ENCODE results near the gene CYP3A5.
"Not testable (repeated sequence)": the region's sequence is repeated elsewhere in the genome, so short reads cannot be mapped to it uniquely, and the experiment has no call there.

CYP3A5 gene

GRCh38 chr7:99685129-99685758 is 5.4 kb upstream of the CYP3A5 start:
- DNase-seq: no peak

- no peak for DNase-seq
Observed at GRCh38 chr7:99679032-99679399, 780 bp downstream of the CYP3A5 start.

- no peak for DNase-seq
Observed at GRCh38 chr7:99677648-99678045, 2.1 kb downstream of the CYP3A5 start.

GRCh38 chr7:99677013-99677647 is 2.7 kb downstream of the CYP3A5 start:
- no peak for DNase-seq

- no peak for DNase-seq
Observed at GRCh38 chr7:99674995-99675742, 4.6 kb downstream of the CYP3A5 start.

- no peak for DNase-seq
Observed at GRCh38 chr7:99672573-99672972, 7.2 kb downstream of the CYP3A5 start.

- DNase-seq: no peak
Observed at GRCh38 chr7:99669782-99670181, 10.0 kb downstream of the CYP3A5 start.

GRCh38 chr7:99668541-99668940 is 11.3 kb downstream of the CYP3A5 start:
- no peak for DNase-seq

- DNase-seq: no peak
Observed at GRCh38 chr7:99667179-99667578, 12.6 kb downstream of the CYP3A5 start.

GRCh38 chr7:99666013-99666395 is 13.8 kb downstream of the CYP3A5 start:
- DNase-seq: no peak

- peak; percentile 31 for DNase-seq
Observed at GRCh38 chr7:99665312-99666012, 14.3 kb downstream of the CYP3A5 start.

- DNase-seq: not testable (repeated sequence)
Observed at GRCh38 chr7:99657879-99658278, 21.9 kb downstream of the CYP3A5 start.

- not testable (repeated sequence) for DNase-seq
Observed at GRCh38 chr7:99654626-99655025, 25.2 kb downstream of the CYP3A5 start.

GRCh38 chr7:99653754-99654153 is 26.0 kb downstream of the CYP3A5 start:
- DNase-seq: no peak

GRCh38 chr7:99653269-99653668 is 26.5 kb downstream of the CYP3A5 start:
- DNase-seq: not testable (repeated sequence)

GRCh38 chr7:99652671-99653070 is 27.1 kb downstream of the CYP3A5 start:
- DNase-seq: no peak

GRCh38 chr7:99651290-99651689 is 28.5 kb downstream of the CYP3A5 start:
- DNase-seq: no peak

- DNase-seq: peak; percentile 37
Observed at GRCh38 chr7:99648843-99649242, 31.0 kb downstream of the CYP3A5 start.

- no peak for DNase-seq
Observed at GRCh38 chr7:99645590-99645989, 34.2 kb downstream of the CYP3A5 start.

GRCh38 chr7:99644431-99644830 is 35.4 kb downstream of the CYP3A5 start:
- no peak for DNase-seq

- no peak for DNase-seq
Observed at GRCh38 chr7:99643464-99643863, 36.3 kb downstream of the CYP3A5 start.

GRCh38 chr7:99642027-99642426 is 37.8 kb downstream of the CYP3A5 start:
- no peak for DNase-seq

- no peak for DNase-seq
Observed at GRCh38 chr7:99639267-99639666, 40.5 kb downstream of the CYP3A5 start.

GRCh38 chr7:99638731-99639130 is 41.1 kb downstream of the CYP3A5 start:
- no peak for DNase-seq

All from activated CD4-positive, alpha-beta T cell treated with anti-CD3 and anti-CD28 coated beads for 48 hours (primary cell).